CD14-positive monocyte (primary cell): ENCODE data around the gene GPR12. TPM values are rescaled to one million over a fixed set of nuclear protein-coding genes. Genes with fewer than 3 reads are reported as not detected.

Source experiments
- DNase-seq, 3 donors: peaks; one replicate each; pipeline ENCODE4 v3.0.0-alpha.2; 2011 to 2022
- H2AFZ ChIP-seq: 2 replicates; pipeline ENCODE4 v1.6.0; 2012; ENCODE audit warnings: mild to moderate bottlenecking, low read depth, low read length, inconsistent platforms; ENCODE audit not compliant: insufficient read depth, poor library complexity, severe bottlenecking
- H3K27ac ChIP-seq, 2 donors: 1 replicate in 1 of 2; 2 replicates in 1 of 2; pipeline ENCODE4 v1.5.1; 2012 to 2013; ENCODE audit warnings: low read length in 2 of 2, control low read depth in 1 of 2, inconsistent platforms in 1 of 2, low read depth in 1 of 2, mild to moderate bottlenecking in 1 of 2
- H3K27me3 ChIP-seq, 2 donors: one replicate each; pipeline versions ENCODE4 v1.6.0 to v1.6.1; 2011 to 2013; ENCODE audit warnings: low read length in 2 of 2; ENCODE audit not compliant: control insufficient read depth in 2 of 2, insufficient read depth in 2 of 2
- H3K36me3 ChIP-seq, 2 donors: replicated peaks in 1 of 2; 1 replicate in 1 of 2; 2 replicates in 1 of 2; pipeline versions ENCODE4 v1.5.1 to v1.6.1; 2012 to 2013; ENCODE audit warnings: low read length in 2 of 2, control low read depth in 1 of 2, inconsistent platforms in 1 of 2, mild to moderate bottlenecking in 1 of 2; ENCODE audit not compliant: insufficient read depth in 2 of 2, control insufficient read depth in 1 of 2
- H3K4me1 ChIP-seq, 2 donors: 1 replicate in 1 of 2; 2 replicates in 1 of 2; pipeline versions ENCODE4 v1.5.1 to v1.6.1; 2012 to 2013; ENCODE audit warnings: low read length in 2 of 2, control low read depth in 1 of 2, inconsistent platforms in 1 of 2, mild to moderate bottlenecking in 1 of 2, moderate library complexity in 1 of 2; ENCODE audit not compliant: insufficient read depth in 2 of 2, control insufficient read depth in 1 of 2
- H3K4me2 ChIP-seq: replicated peaks from 2 replicates; pipeline ENCODE3; 2012; ENCODE audit warnings: low read length, moderate library complexity, mild to moderate bottlenecking; ENCODE audit not compliant: poor library complexity, severe bottlenecking; ENCODE audit errors: extremely low read depth
- H3K4me3 ChIP-seq, 3 experiments: fragments of 200-600 bp in 1 of 3; sonication (generic) in 1 of 3; replicated peaks in 1 of 3; 1 replicate in 2 of 3; 2 replicates in 1 of 3; pipeline ENCODE4 v1.5.1; 2011 to 2013; ENCODE audit warnings: low read length in 3 of 3, mild to moderate bottlenecking in 3 of 3, control low read depth in 2 of 3, low read depth in 2 of 3, inconsistent platforms in 1 of 3, moderate library complexity in 1 of 3
- H3K79me2 ChIP-seq: 2 replicates; pipeline ENCODE4 v1.6.0; 2012; ENCODE audit warnings: mild to moderate bottlenecking, control low read depth, inconsistent platforms, low read length, moderate library complexity; ENCODE audit not compliant: insufficient read depth
- H3K9ac ChIP-seq: 2 replicates; pipeline ENCODE4 v1.6.0; 2017; ENCODE audit warnings: low read length, mild to moderate bottlenecking; ENCODE audit not compliant: insufficient read depth, poor library complexity, severe bottlenecking
- H3K9me3 ChIP-seq, 2 donors: replicated peaks in 1 of 2; 1 replicate in 1 of 2; 2 replicates in 1 of 2; pipeline versions ENCODE4 v1.5.1 to v1.6.1; 2012 to 2013; ENCODE audit warnings: low read length in 2 of 2, control low read depth in 1 of 2; ENCODE audit not compliant: control insufficient read depth in 1 of 2, insufficient read depth in 1 of 2
- H4K20me1 ChIP-seq: 2 replicates; pipeline ENCODE4 v1.6.0; 2012; ENCODE audit warnings: mild to moderate bottlenecking, low read length, control low read depth, moderate library complexity; ENCODE audit not compliant: insufficient read depth
- H3K27ac Mint-ChIP-seq, 7 donors: one replicate each; pipeline ENCODE4 v1.8.0; 2020; ENCODE audit warnings: mild to moderate bottlenecking in 7 of 7, mixed read lengths in 7 of 7, moderate library complexity in 6 of 7, inconsistent platforms in 2 of 7
- H3K27me3 Mint-ChIP-seq, 3 donors: one replicate each; pipeline ENCODE4 v1.8.0; 2021 to 2022; ENCODE audit warnings: low read depth in 3 of 3, mild to moderate bottlenecking in 3 of 3, mixed read lengths in 3 of 3, moderate library complexity in 3 of 3, inconsistent platforms in 1 of 3
- H3K36me3 Mint-ChIP-seq, 2 donors: one replicate each; pipeline ENCODE4 v1.8.0; 2020; ENCODE audit warnings: mixed read lengths in 2 of 2, inconsistent platforms in 1 of 2, mild to moderate bottlenecking in 1 of 2
- H3K4me1 Mint-ChIP-seq: one replicate; pipeline ENCODE4 v1.8.0; 2020; ENCODE audit warnings: mild to moderate bottlenecking, mixed read lengths
- H3K4me3 Mint-ChIP-seq, 2 donors: one replicate each; pipeline ENCODE4 v1.8.0; 2020; ENCODE audit warnings: mild to moderate bottlenecking in 2 of 2, mixed read lengths in 2 of 2, moderate library complexity in 1 of 2
- H3K9me3 Mint-ChIP-seq, 7 donors: one replicate each; pipeline ENCODE4 v1.8.0; 2020 to 2022; ENCODE audit warnings: mixed read lengths in 7 of 7, mild to moderate bottlenecking in 6 of 7, moderate library complexity in 6 of 7, inconsistent platforms in 2 of 7
- CTCF ChIP-seq: fragments of 200-600 bp; IDR thresholded peaks from one replicate; pipeline ENCODE4 v1.8.0; 2022; ENCODE audit warnings: antibody characterized with exemption, mild to moderate bottlenecking
- WGBS: methylation state at CpG from one replicate; pipeline ENCODE4 v1.1.5; 2013; ENCODE audit warnings: missing lambda C conversion rate; ENCODE audit not compliant: insufficient coverage; 5-methylcytosine and 5-hydroxymethylcytosine counted together
- intact Hi-C, 2 donors: fragments of 100-400 bp; cut with micrococcal nuclease; formaldehyde crosslinking; loops; one replicate each; pipeline versions ENCODE4 v1.15.0 to v1.15.1; 2023
- polyA plus RNA-seq, 3 donors: library from polyadenylated mRNA; depleted of rRNA in 1 of 3; unstranded in 2 of 3; stranded (reverse) in 1 of 3; fragments of 300-500 nt in 2 of 3; fragments of >200 nt in 1 of 3; fragmentation: Illumina TruSeq in 2 of 3; gene quantifications; 1 replicate in 2 of 3; 2 replicates in 1 of 3; pipeline ENCODE4 v1.2.3, GENCODE V29; 2012 to 2021

GPR12 gene
- polyA plus RNA-seq, 3 donors = not detected

GRCh38 chr13:26722321-26722720 is 38.3 kb downstream of the GPR12 start:
- Mint-ChIP-seq H3K4me3 (no peak overlapping the region), H3K36me3 (no peaks in the 10 kb centered on the region), H3K4me1 (peaks cover 23% of the 10 kb centered on the region), H3K9me3 (peaks cover 0 to 3% (median 0%) of the 10 kb centered on the region in 7 donors), H3K27me3 (peaks cover 0 to 4% (median 0%) of the 10 kb centered on the region in 3 donors), H3K27ac (no peak overlapping the region)
- Histone ChIP-seq H4K20me1 (no peaks in the 10 kb centered on the region), H3K27ac (no peak overlapping the region), H3K36me3 (no peaks in the 10 kb centered on the region), H3K4me1 (peaks cover 12 to 17% of the 10 kb centered on the region in 2 donors), H3K27me3 (no peaks in the 10 kb centered on the region), H3K9me3 (no peaks in the 10 kb centered on the region), H3K4me2 (peak overlapping the region; percentile 69), H3K9ac (no peak overlapping the region), H2AFZ (peak overlapping the region; percentile 74), H3K79me2 (no peaks in the 10 kb centered on the region), H3K4me3 (no peak overlapping the region)
- WGBS = 100% methylated on average over 1 of the region's 5 CpGs
- TF ChIP-seq CTCF = no peak
- intact Hi-C loops = no loop called here
- DNase-seq = no peak

DNA sequence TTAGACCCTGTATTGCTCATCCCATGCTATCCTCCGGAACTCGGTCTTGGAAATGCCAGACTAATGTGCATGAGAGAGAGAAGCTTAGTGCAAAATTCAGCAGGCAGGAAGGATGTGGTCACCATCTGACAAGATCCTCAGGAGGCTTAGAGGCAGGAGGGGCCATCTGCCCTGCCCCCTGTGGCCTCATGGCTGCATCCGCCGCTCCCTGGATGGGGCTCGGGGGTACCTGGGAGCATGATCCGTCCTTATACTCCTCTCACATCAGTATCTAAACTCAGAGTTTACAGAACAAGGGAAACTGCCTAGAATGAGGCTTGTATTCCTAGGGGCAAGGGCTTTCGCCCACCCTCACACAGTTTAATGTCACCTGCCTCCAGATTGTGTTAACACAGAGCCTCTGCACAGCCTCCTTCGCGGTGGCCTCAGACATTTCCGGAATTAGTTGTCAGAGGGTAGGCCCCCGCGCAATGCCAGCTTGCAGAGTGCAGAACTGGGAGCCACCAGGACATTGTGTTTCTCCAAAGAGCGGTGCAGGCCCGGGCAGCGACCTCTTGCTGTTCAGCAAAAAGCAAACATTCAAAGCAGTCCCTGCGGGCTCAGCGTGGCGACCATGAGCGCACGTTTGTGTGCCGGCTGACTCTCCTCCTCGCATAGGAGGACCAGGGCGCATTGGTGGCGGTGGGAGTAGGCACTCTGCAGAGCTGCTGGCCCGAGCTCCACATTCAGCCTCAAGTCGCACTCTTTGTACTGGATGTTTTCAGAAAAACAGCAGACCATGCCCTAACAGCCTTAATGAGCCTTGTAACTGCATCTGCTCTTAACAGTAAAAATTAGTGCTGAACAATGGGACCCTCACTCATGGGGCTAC is 39.1 kb downstream of the GPR12 start:
- Histone ChIP-seq H3K36me3 (no peaks in the 10 kb centered on the region), H3K27me3 (no peaks in the 10 kb centered on the region), H3K4me3 (peak overlapping the region in 1 of 3 experiments; percentile 61), H3K4me2 (peak overlapping the region; percentile 69), H4K20me1 (no peaks in the 10 kb centered on the region), H3K9me3 (no peaks in the 10 kb centered on the region), H2AFZ (peak overlapping the region; percentile 74), H3K4me1 (peaks cover 12 to 17% of the 10 kb centered on the region in 2 donors), H3K27ac (no peak overlapping the region), H3K9ac (peak overlapping the region; percentile 24), H3K79me2 (no peaks in the 10 kb centered on the region)
- Mint-ChIP-seq H3K4me3 (peak overlapping the region; percentile 53 to 80), H3K9me3 (peaks cover 0 to 3% (median 0%) of the 10 kb centered on the region in 7 donors), H3K36me3 (no peaks in the 10 kb centered on the region), H3K4me1 (peaks cover 23% of the 10 kb centered on the region), H3K27me3 (peaks cover 0 to 4% (median 0%) of the 10 kb centered on the region in 3 donors), H3K27ac (peak overlapping the region in 1 of 7 donors; percentile 13)
- no peak for DNase-seq
- 26% methylated on average over 22 of the region's 26 CpGs for WGBS
- intact Hi-C loops = no loop called here
- no peak for TF ChIP-seq CTCF
